ENCODE data around the gene RERE.

RERE gene

GRCh38 chr1:8570465-8570864 is 247.0 kb downstream of the RERE start:
- DNase-seq (ENCODE audit: low spot score): no peak

GRCh38 chr1:8569242-8569641 is 248.2 kb downstream of the RERE start:
- no peak for DNase-seq (ENCODE audit: low spot score)

DNA sequence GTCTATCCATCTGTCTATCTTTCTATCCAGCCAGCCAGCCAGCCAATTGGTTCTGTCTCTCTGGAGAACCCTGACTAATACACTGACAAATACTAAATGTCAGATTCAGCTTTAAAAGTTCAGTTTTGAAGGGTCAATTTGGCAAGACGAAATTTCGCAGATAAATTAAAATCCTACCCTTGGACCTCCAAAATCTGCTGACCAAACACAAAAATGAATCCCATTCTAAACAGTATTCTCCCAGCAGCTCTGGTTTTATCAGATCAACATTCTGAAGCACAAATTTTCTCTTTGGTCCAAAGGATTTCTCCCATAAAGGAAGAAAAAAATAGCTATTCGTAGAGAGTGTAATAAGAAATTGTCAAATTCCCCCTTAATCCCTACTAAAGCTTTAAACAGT is 248.6 kb downstream of the RERE start:
- DNase-seq (ENCODE audit: low spot score): no peak

GRCh38 chr1:8567146-8567545 is 250.3 kb downstream of the RERE start:
- DNase-seq (ENCODE audit: low spot score): no peak

DNA sequence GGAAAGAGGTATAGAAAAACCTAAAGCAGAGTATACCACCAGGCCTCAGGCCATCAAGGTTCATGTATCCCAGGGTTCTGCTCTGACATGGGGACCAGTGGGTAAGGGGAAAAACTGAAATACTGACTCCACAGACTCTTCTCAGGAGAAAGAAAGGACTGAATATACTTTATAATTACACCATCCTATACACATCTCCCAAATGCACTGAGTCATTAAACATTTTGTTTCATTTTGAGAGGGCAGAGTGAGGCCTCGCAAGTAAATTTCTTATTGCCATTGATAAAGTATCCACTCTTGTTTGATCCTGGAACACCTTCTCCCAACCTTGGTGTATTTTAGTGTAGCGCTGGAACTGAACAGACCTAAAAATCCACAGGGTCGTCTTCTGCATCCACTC is 251.6 kb downstream of the RERE start:
- no peak for DNase-seq (ENCODE audit: low spot score)

DNA sequence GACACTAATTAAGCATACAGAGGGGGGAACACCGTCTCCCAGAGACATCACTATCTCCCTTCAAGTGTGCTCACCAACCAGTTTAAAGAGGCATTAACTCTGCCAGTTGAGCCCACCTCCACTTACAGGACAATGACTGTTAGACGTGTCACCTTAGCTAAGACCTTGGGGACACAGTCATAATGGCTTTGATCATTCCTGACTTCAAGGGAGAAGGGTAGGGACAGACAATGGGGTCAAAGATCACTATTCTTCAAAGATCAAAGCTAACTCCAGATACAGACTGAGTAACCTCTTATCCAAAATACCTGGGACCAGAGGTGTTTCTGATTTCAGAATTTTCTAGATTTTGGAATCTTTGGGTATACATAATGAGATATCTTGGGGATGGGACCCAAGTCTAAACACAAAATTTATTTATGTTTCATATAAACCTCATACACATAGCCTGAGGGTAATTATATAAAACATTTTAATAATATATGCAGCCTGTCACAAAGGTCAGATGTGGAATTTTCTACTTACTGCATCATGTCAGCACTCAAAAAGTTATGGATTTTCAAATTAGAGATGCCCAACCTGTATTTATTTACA is 253.4 kb downstream of the RERE start:
- DNase-seq (ENCODE audit: low spot score): no peak

DNA sequence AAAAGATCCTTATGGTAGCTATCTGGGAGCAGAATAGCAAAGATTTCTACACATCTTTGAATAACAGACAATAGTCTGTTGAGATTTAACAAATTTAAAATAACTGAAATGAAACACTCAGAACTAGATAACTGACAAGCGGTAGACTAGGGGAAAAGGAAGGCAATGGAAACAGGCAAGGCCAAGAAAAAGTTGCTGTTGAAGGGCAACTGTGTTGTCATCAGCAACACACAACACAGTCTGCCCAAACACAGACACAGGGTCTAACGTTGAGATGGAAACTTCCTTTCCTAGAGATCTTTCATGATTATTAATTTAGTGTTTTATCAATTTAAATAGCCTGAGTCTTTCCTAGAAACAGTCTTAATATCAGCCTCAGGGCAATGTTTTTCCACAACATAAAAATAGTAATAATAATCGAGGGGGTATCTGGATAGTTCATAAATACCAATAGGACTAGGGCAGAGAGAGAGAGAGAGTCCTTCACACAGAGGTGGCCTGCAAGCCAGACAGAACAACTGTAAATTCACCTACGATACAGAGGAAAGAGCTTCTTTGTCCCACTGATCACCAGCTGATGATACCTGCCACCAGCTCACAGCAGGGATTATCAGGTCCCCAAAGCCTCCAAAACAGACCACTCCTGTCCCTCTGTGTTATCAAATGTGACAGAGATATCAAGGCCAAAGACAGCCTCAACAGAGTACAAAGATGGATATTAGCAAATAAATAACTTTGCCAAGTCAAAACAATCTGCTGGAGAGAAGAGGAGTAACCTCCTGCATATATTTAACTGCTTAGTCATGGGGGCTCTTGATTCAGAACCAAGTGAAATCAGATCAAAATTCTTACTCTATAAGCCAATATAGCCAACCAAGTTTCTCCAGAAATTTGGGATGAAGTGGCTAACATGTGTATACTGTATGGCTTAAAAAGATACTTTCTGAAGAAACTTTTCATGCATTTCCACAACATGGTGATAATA is 254.3 kb downstream of the RERE start:
- DNase-seq (ENCODE audit: low spot score): no peak

- no peak for DNase-seq (ENCODE audit: low spot score)
Observed at GRCh38 chr1:8562222-8562621, 255.2 kb downstream of the RERE start.

DNA sequence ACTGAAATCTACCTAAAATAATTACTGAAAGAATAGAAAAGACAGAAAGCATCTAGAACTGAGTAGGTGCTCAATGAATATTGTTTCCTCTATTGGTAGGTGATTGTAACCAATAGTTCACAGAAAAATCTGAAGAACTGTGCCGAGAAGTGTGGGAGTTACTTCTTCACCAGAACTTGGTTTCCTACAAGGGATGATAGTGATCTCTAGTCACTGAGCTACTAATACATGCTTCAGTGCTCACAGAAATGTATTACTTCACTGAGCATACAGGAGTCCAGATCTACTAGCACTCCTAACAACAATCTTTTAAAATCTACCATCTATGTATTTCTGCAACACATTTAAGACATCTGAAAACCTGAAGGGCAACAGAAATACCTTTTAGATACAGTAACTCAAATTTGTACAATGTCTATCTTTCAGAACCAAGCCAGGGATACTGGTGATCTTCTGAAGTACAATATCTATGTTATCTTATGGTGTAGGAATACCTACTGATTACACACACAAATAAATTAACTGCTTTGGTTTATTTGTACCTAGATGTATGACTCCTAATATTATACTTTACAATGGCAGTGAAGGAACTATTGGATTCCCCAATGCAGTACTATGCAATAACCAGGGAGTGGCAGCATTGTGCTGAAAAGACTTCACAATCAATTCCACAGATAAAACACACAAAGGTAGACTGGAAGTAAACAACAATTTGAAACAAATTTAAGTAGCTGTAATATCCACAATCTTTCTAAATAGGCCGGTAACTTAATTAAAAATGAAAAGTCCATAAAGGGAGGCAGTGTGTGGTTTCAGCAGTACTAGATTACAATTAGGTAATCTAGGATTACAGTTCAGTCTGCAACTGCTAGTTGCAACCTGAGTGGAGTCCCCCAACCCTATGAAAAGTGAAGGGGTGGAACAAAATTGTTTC is 256.6 kb downstream of the RERE start:
- DNase-seq (ENCODE audit: low spot score): peak; percentile 66

DNA sequence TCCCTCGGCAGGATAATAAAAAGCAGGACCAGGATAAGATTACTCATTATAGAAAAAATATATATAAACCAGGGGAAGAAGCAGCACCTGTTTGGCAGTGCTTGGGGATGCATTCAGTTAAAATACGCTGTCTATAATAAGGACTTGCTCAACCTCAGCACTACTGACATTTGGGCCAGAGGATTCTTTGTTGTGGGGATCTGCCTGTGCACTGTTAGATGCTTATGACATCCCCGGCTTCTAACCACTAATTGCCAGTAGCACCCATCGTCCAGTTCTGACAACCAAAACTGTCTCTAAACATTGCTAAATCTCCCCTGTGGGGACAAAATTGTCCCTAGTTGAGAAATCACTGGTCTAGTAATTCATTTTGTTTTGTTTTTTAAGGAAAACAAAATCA is 257.4 kb downstream of the RERE start:
- no peak for DNase-seq (ENCODE audit: low spot score)

- no peak for DNase-seq (ENCODE audit: low spot score)
Observed at GRCh38 chr1:8555582-8555981, 261.9 kb downstream of the RERE start.

DNA sequence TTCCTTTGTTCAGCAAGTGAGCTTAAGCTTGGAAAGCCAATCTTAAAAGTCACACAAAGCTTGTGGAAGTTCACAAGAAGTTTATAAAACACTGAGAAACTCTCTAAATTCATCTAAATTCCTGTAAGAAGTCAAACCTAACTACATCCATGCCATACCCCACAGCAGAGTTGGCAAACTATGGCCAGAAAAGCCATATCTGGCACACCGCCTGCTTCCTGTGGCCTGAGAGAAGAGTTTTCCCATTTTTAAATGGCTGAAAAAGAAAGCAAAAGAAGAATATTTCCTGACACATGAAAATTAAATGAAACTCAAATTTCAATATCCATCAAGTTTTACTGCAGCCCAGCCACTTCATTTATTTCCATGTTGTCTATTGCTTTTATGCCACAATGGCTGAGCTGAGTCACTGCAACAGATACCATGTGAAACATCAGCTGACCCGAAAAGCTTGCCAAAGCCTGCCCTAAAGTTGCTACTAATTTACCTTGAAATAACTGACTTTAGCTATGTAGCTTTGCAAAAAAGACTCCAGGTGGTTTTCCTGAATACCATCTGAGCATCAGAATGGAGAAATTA is 262.4 kb downstream of the RERE start:
- no peak for DNase-seq (ENCODE audit: low spot score)

DNA sequence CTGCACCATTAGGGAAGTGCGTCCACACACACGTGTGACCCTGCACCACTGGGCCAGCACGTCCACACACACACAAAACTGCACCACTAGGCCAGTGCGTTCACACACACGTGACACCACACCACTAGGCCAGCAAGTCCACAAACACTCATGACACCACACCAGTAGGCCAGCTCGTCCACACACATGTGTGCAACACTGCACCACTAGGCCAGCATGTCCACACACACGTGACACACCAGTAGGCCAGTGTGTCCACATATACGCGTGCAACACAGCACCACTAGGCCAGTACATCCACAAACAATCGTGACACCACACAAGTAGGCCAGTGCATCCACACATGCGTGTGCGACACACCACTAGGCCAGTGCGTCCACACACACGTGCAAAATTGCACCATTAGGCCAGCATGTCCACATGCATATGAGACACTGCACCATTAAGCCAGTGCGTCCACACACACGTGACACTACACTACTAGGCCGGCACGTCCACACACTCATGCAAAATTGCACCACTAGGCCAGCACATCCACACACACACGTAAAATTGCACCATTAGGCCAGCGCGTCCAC is 264.5 kb downstream of the RERE start:
- DNase-seq (ENCODE audit: low spot score): no peak

GRCh38 chr1:8551613-8552489 is 265.6 kb downstream of the RERE start:
- no peak for DNase-seq (ENCODE audit: low spot score)

DNA sequence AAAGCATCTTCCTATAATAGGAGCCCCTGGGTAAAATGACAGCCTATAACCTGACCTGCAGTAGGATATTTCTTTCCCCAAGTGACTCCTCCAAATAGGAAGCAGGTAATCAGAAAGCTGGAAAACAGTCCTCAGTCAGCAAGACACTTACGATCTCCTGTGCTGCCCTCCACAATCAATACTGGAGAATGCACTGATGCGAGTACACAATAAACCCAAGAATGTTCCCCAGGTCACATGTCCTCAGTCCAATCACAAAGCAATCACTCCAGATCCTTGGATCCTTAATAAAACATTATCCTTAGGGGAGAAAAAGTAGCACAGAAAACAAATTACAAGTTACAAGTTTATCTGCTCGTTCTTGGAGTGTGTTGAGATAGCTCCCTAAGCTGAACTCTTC is 266.4 kb downstream of the RERE start:
- DNase-seq (ENCODE audit: low spot score): no peak

GRCh38 chr1:8547791-8548190 is 269.6 kb downstream of the RERE start:
- DNase-seq (ENCODE audit: low spot score): no peak

- DNase-seq (ENCODE audit: low spot score): no peak
Observed at GRCh38 chr1:8545078-8545477, 272.4 kb downstream of the RERE start.

DNA sequence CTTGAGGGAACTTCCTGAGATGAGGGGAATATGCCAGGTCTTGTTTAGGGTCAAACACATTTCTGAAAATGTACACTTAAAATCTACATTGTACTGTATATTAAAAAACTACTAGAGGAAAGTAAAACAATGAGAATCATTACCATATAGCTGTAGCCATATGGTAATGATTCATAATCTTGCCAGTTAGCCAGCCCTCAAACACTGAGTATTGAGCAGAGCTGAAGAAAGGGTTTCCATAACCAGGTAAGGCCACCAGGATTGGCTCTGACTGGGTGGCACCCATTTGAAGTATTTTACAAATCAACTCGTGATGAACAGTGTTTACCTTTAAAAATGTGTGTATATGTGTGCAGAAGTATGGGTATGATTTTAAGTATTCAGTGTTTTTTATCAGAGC is 272.8 kb downstream of the RERE start:
- no peak for DNase-seq (ENCODE audit: low spot score)

DNA sequence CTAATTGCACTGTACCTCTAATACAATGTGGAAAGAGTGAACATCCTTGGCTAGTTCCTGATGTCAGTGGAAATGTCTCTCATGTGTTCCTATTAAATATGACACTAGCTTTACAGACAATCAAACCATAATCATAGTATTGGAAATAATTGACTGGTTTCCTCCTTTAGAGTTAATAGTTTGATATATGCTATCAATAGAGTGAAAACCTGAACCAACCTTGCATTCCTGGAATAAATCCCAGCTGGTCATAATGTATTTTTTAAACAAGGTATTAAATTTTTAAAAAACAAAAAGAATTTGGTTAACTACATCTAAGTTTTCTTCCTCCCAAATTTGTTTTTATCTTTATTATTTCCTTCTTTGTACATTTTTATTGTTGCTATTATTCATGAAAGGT is 273.5 kb downstream of the RERE start:
- no peak for DNase-seq (ENCODE audit: low spot score)

DNA sequence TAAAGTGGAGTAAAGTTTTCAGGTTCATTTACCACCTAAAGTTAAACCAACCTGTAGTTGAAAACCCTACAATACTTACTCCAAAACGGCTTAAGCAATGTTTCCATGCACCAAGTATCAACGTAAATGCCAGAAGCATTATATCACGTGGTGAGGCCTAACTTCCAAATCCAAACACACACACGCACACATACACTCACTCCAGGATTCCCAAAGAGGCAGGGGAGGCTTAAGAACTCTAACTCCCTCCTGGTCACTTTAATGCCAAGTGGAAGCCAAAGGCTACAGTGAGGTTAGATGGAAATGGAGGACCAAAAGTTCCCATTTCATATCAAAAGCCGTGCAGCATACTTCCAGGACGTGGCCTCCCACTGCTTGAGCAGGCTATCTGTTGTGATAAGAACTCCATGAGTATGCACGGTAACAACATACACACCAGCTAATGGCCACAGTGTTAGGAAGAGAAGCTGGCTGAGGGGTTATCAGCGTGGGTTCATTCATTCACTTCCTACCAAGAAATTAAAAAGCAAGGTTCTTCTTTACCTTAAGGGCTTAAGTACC is 275.4 kb downstream of the RERE start:
- no peak for DNase-seq (ENCODE audit: low spot score)

Measured in RKO (cell line).